Activated CD8-positive, alpha-beta T cell treated with anti-CD3 and anti-CD28 coated beads for 36 hours (primary cell): ENCODE data around the gene MYCBPAP. TPM values are rescaled to one million over a fixed set of nuclear protein-coding genes. Genes with fewer than 3 reads are reported as not detected.

Experiments used
- ATAC-seq: fragments of 200-7000 bp; cut with Tn5 transposase; one replicate; pipeline ENCODE4 v1.10.0; 2021; ENCODE audit warnings: mild to moderate bottlenecking, moderate library complexity
- CTCF ChIA-PET: fragments of 350-600 bp; sonication (Branson Sonifier 250); formaldehyde crosslinking; loops from one replicate; lab custom pipeline; 2021; ENCODE audit warnings: antibody characterized with exemption; lab: Charles Lee
- POLR2A ChIA-PET: fragments of 350-600 bp; sonication (Branson Sonifier 250); formaldehyde crosslinking; loops from one replicate; lab custom pipeline; 2021; ENCODE audit warnings: antibody characterized with exemption; lab: Charles Lee
- DNase-seq: peaks from one replicate; pipeline ENCODE4 v3.0.0-alpha.2; 2020
- H3K27ac Mint-ChIP-seq: one replicate; pipeline ENCODE4 v1.8.0; 2021; ENCODE audit warnings: mild to moderate bottlenecking, mixed read lengths
- H3K27me3 Mint-ChIP-seq: one replicate; pipeline ENCODE4 v1.8.0; 2021; ENCODE audit warnings: mixed read lengths
- H3K36me3 Mint-ChIP-seq: one replicate; pipeline ENCODE4 v1.8.0; 2021; ENCODE audit warnings: low read depth, mixed read lengths
- H3K4me1 Mint-ChIP-seq: one replicate; pipeline ENCODE4 v1.8.0; 2021; ENCODE audit warnings: low read depth, mixed read lengths
- H3K4me3 Mint-ChIP-seq: one replicate; pipeline ENCODE4 v1.8.0; 2021; ENCODE audit warnings: mild to moderate bottlenecking, moderate library complexity, mixed read lengths
- H3K9me3 Mint-ChIP-seq: one replicate; pipeline ENCODE4 v1.8.0; 2021; ENCODE audit warnings: mixed read lengths
- intact Hi-C: fragments of 100-400 bp; cut with micrococcal nuclease; formaldehyde crosslinking; loops from one replicate; pipeline ENCODE4 v1.10.0; 2022
- total RNA-seq, 2 experiments: library from RNA; stranded (reverse); gene quantifications; one replicate each; pipeline ENCODE4 v1.2.3, GENCODE V29; 2021
- TF ChIP-seq, protein P1 (sequence below): fragments of 200-600 bp; IDR thresholded peaks from one replicate; pipeline ENCODE4 v1.8.0; 2022; ENCODE audit warnings: antibody characterized with exemption, mild to moderate bottlenecking

The MYCBPAP gene
- total RNA-seq, 2 experiments from 2014 or later = 6.7 to 6.9 TPM

DNA sequence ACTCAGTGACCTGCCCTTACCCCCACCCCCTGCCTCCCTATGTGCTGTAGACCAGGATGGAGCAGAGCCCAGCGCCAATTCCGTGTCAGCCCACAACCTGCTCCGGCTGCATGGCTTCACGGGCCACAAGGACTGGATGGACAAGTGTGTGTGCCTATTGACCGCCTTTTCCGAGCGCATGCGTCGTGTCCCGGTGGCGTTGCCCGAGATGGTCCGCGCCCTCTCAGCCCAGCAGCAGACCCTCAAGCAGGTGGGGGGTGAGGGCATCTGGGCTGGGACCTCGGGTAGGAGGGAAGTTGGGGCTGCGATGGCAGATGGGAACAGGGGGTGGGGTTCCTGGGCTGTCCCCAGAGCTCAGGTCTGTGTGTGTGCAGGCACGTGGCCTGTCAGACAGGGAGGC lies 46.0 kb downstream of the MYCBPAP start:
- H3K4me1 Mint-ChIP-seq = peaks cover 7% of the 10 kb centered on the region
- intact Hi-C loops = no loop called here
- ChIA-PET CTCF (no interaction called here), POLR2A (interaction anchor here (0.7 kb wide), 1 partner anchor 298 kb away, joined by 5 read pairs; no protein-coding TSS in a partner anchor)
- no peaks in the 10 kb centered on the region for H3K9me3 Mint-ChIP-seq
- TF ChIP-seq, protein P1, sequence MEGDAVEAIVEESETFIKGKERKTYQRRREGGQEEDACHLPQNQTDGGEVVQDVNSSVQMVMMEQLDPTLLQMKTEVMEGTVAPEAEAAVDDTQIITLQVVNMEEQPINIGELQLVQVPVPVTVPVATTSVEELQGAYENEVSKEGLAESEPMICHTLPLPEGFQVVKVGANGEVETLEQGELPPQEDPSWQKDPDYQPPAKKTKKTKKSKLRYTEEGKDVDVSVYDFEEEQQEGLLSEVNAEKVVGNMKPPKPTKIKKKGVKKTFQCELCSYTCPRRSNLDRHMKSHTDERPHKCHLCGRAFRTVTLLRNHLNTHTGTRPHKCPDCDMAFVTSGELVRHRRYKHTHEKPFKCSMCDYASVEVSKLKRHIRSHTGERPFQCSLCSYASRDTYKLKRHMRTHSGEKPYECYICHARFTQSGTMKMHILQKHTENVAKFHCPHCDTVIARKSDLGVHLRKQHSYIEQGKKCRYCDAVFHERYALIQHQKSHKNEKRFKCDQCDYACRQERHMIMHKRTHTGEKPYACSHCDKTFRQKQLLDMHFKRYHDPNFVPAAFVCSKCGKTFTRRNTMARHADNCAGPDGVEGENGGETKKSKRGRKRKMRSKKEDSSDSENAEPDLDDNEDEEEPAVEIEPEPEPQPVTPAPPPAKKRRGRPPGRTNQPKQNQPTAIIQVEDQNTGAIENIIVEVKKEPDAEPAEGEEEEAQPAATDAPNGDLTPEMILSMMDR = no peak
- ATAC-seq (no peak), DNase-seq (no peak)
- H3K4me3 Mint-ChIP-seq = no peak overlapping the region
- no peak overlapping the region for H3K27ac Mint-ChIP-seq
- H3K27me3 Mint-ChIP-seq = peaks cover 18% of the 10 kb centered on the region
- H3K36me3 Mint-ChIP-seq = peaks cover 4% of the 10 kb centered on the region

- ChIA-PET CTCF (interaction anchor here (0.8 to 1.7 kb wide), 4 partner anchors 10 to 69 kb away, joined by 3 to 5 read pairs (median 4); no protein-coding TSS in a partner anchor), POLR2A (no interaction called here)
- H3K27ac Mint-ChIP-seq = no peak overlapping the region
- intact Hi-C loops = no loop called here
- DNase-seq = no peak
- no peak for ATAC-seq
- peaks cover 4% of the 10 kb centered on the region for H3K36me3 Mint-ChIP-seq
- H3K4me3 Mint-ChIP-seq = no peak overlapping the region
- H3K4me1 Mint-ChIP-seq = peaks cover 14% of the 10 kb centered on the region
- peaks cover 27% of the 10 kb centered on the region for H3K27me3 Mint-ChIP-seq
- TF ChIP-seq, protein P1 = no peak
- no peaks in the 10 kb centered on the region for H3K9me3 Mint-ChIP-seq
These were observed 48.6 kb downstream of the MYCBPAP start for GRCh38 chr17:50556803-50557202.

DNA sequence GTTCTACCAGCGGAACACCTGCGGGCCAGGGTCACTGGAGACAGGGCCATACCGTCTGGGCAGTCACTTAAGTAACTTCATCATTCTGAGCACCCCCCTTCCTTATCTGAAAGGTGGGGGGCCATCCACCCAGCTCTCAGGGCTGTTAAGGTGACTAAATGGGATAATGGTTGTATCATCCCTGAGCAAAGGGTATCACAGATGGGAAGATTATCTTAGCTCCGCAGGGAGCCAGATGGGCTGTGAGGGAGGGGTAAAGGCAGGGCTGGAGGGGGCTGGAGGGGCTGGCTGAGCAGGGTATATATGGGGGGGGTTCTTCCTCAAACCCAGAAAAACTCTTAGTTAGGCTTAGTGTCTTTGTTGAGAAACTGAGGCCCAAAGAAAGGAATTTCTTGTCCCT lies 49.4 kb downstream of the MYCBPAP start:
- Mint-ChIP-seq H3K9me3 (no peaks in the 10 kb centered on the region), H3K36me3 (peaks cover 4% of the 10 kb centered on the region), H3K4me3 (no peak overlapping the region), H3K27me3 (peaks cover 33% of the 10 kb centered on the region), H3K4me1 (peaks cover 19% of the 10 kb centered on the region), H3K27ac (no peak overlapping the region)
- no peak for DNase-seq
- ATAC-seq = no peak
- intact Hi-C loops = no loop called here
- ChIA-PET CTCF (no interaction called here), POLR2A (no interaction called here)
- TF ChIP-seq, protein P1 = no peak

- TF ChIP-seq, protein P1 = no peak
- ATAC-seq = no peak
- H3K36me3 Mint-ChIP-seq = peaks cover 4% of the 10 kb centered on the region
- no peak for DNase-seq
- H3K9me3 Mint-ChIP-seq = no peaks in the 10 kb centered on the region
- no peak overlapping the region for H3K27ac Mint-ChIP-seq
- peaks cover 37% of the 10 kb centered on the region for H3K27me3 Mint-ChIP-seq
- H3K4me1 Mint-ChIP-seq = peaks cover 19% of the 10 kb centered on the region
- no peak overlapping the region for H3K4me3 Mint-ChIP-seq
- ChIA-PET POLR2A (no interaction called here), CTCF (no interaction called here)
- intact Hi-C loops = no loop called here
These were observed 49.9 kb downstream of the MYCBPAP start for GRCh38 chr17:50558091-50558490.

- CTCF ChIA-PET = no interaction called here
- no peaks in the 10 kb centered on the region for H3K9me3 Mint-ChIP-seq
- DNase-seq = no peak
These were observed 50.3 kb downstream of the MYCBPAP start for GRCh38 chr17:50558581-50558940.

More at GRCh38 chr17:50558581-50558940, 50.3 kb downstream of the MYCBPAP start:
- Mint-ChIP-seq H3K4me3 (no peak overlapping the region), H3K4me1 (peaks cover 19% of the 10 kb centered on the region), H3K36me3 (peaks cover 4% of the 10 kb centered on the region), H3K27ac (no peak overlapping the region), H3K27me3 (peaks cover 42% of the 10 kb centered on the region)
- POLR2A ChIA-PET = no interaction called here
- TF ChIP-seq, protein P1 = no peak
- intact Hi-C loops = no loop called here
- no peak for ATAC-seq
